Measurements from ENCODE around the gene ESR2.
"Not testable (repeated sequence)": the region's sequence is repeated elsewhere in the genome, so short reads cannot be mapped to it uniquely, and the experiment has no call there.

Gene ESR2

GRCh38 chr14:64196814-64197411, 97.3 kb downstream of the ESR2 start:
- peak; percentile 74 for DNase-seq (ENCODE audit: low spot score)

- no peak for DNase-seq (ENCODE audit: low spot score)
Measured at GRCh38 chr14:64196056-64196455, 98.1 kb downstream of the ESR2 start.

GRCh38 chr14:64195199-64195598, 99.0 kb downstream of the ESR2 start:
- no peak for DNase-seq (ENCODE audit: low spot score)

- no peak for DNase-seq (ENCODE audit: low spot score)
Measured at GRCh38 chr14:64194404-64194803, 99.8 kb downstream of the ESR2 start.

- DNase-seq (ENCODE audit: low spot score) = no peak
Measured at GRCh38 chr14:64193821-64194220, 100.3 kb downstream of the ESR2 start.

- no peak for DNase-seq (ENCODE audit: low spot score)
Measured at GRCh38 chr14:64191756-64192155, 102.4 kb downstream of the ESR2 start.

GRCh38 chr14:64190974-64191502, 103.1 kb downstream of the ESR2 start:
- DNase-seq (ENCODE audit: low spot score) = no peak

- no peak for DNase-seq (ENCODE audit: low spot score)
Measured at GRCh38 chr14:64187331-64187730, 106.8 kb downstream of the ESR2 start.

GRCh38 chr14:64186231-64187129, 107.7 kb downstream of the ESR2 start:
- no peak for DNase-seq (ENCODE audit: low spot score)

GRCh38 chr14:64185184-64185583, 109.0 kb downstream of the ESR2 start:
- no peak for DNase-seq (ENCODE audit: low spot score)

- DNase-seq (ENCODE audit: low spot score) = no peak
Measured at GRCh38 chr14:64184103-64184729, 110.0 kb downstream of the ESR2 start.

GRCh38 chr14:64182908-64183307, 111.3 kb downstream of the ESR2 start:
- not testable (repeated sequence) for DNase-seq (ENCODE audit: low spot score)

GRCh38 chr14:64178814-64179213, 115.4 kb downstream of the ESR2 start:
- DNase-seq (ENCODE audit: low spot score) = no peak

- no peak for DNase-seq (ENCODE audit: low spot score)
Measured at GRCh38 chr14:64176330-64176729, 117.8 kb downstream of the ESR2 start.

- DNase-seq (ENCODE audit: low spot score) = no peak
Measured at GRCh38 chr14:64174922-64175782, 119.0 kb downstream of the ESR2 start.

GRCh38 chr14:64170181-64170580, 124.0 kb downstream of the ESR2 start:
- no peak for DNase-seq (ENCODE audit: low spot score)

GRCh38 chr14:64159588-64159987, 134.6 kb downstream of the ESR2 start:
- no peak for DNase-seq (ENCODE audit: low spot score)

GRCh38 chr14:64158608-64159007, 135.6 kb downstream of the ESR2 start:
- no peak for DNase-seq (ENCODE audit: low spot score)

- no peak for DNase-seq (ENCODE audit: low spot score)
Measured at GRCh38 chr14:64149921-64150320, 144.2 kb downstream of the ESR2 start.

GRCh38 chr14:64147126-64147790, 146.9 kb downstream of the ESR2 start:
- no peak for DNase-seq (ENCODE audit: low spot score)

- DNase-seq (ENCODE audit: low spot score) = peak; percentile 9
Measured at GRCh38 chr14:64137657-64138290, 156.4 kb downstream of the ESR2 start.
